Spleen (tissue), 11 donors: Measurements from ENCODE around the gene ABCC1. TPM values are rescaled to one million over a fixed set of nuclear protein-coding genes. Genes with fewer than 3 reads are reported as not detected.
A peak's percentile ranks its signal among the peaks of the same experiment; 100 is the strongest.

Source experiments
- DNase-seq: peaks from one replicate; pipeline ENCODE4 v3.0.0-alpha.2; 2020
- H3K27ac ChIP-seq, 8 donors: fragments of 200-600 bp; sonication (generic) in 7 of 8; 1 replicate in 4 of 8; 2 replicates in 4 of 8; pipeline versions ENCODE4 v1.5.0 to v1.8.0; 2016 to 2021; ENCODE audit warnings: inconsistent platforms in 4 of 8, mild to moderate bottlenecking in 4 of 8, moderate library complexity in 1 of 8
- H3K27me3 ChIP-seq, 7 donors: fragments of 200-600 bp; sonication (generic) in 6 of 7; replicated peaks in 1 of 7; 1 replicate in 4 of 7; 2 replicates in 3 of 7; pipeline versions ENCODE4 v1.5.0 to v1.8.0; 2016 to 2021; ENCODE audit warnings: inconsistent platforms in 3 of 7, mild to moderate bottlenecking in 1 of 7
- H3K36me3 ChIP-seq, 6 donors: fragments of 200-600 bp; sonication (generic) in 5 of 6; 1 replicate in 4 of 6; 2 replicates in 2 of 6; pipeline versions ENCODE4 v1.5.0 to v1.8.0; 2016 to 2021; ENCODE audit warnings: inconsistent platforms in 2 of 6
- H3K4me1 ChIP-seq, 6 donors: fragments of 200-600 bp; sonication (generic) in 5 of 6; 1 replicate in 3 of 6; 2 replicates in 3 of 6; pipeline versions ENCODE4 v1.5.0 to v1.8.0; 2016 to 2021; ENCODE audit warnings: inconsistent platforms in 3 of 6
- H3K4me3 ChIP-seq, 8 donors: fragments of 200-600 bp; sonication (generic) in 7 of 8; 1 replicate in 4 of 8; 2 replicates in 4 of 8; pipeline versions ENCODE4 v1.5.0 to v1.8.0; 2016 to 2021; ENCODE audit warnings: inconsistent platforms in 4 of 8, mild to moderate bottlenecking in 4 of 8, moderate library complexity in 2 of 8
- H3K9me3 ChIP-seq, 8 donors: fragments of 200-600 bp; sonication (generic) in 7 of 8; 1 replicate in 4 of 8; 2 replicates in 4 of 8; pipeline versions ENCODE4 v1.5.0 to v1.8.0; 2016 to 2021; ENCODE audit warnings: inconsistent platforms in 4 of 8
- POLR2A ChIP-seq, 3 donors: fragments of 450-650 bp; IDR thresholded peaks; one replicate each; pipeline ENCODE4 v1.5.1; 2017; ENCODE audit warnings: antibody characterized with exemption in 3 of 3, mild to moderate bottlenecking in 1 of 3
- POLR2AphosphoS5 ChIP-seq, 3 donors: sonication (generic); formaldehyde crosslinking; IDR thresholded peaks; one replicate each; pipeline ENCODE4 v1.5.1; 2017; ENCODE audit warnings: antibody characterized with exemption in 3 of 3
- WGBS, 5 donors: extraction: QIAGEN DNeasy Blood & Tissue Kit in 3 of 5; methylation state at CpG; one replicate each; pipeline versions ENCODE4 v1.1.5 to v1.1.7; 2013 to 2018; 5-methylcytosine and 5-hydroxymethylcytosine counted together
- intact Hi-C: fragments of 100-400 bp; cut with DNase I; formaldehyde crosslinking; loops from one replicate; pipeline ENCODE4 v1.15.0; 2023; ENCODE audit warnings: low total_unique reads
- polyA plus RNA-seq, 3 donors: library from polyadenylated mRNA; stranded (reverse); fragments of 200-250 nt; gene quantifications; one replicate each; pipeline ENCODE4 v1.2.1, GENCODE V29; 2013
- total RNA-seq, 7 donors: library from RNA; depleted of rRNA in 3 of 7; stranded (reverse); fragments of >200 nt in 3 of 7; fragmentation: NEBNext Ultra II Directional in 4 of 7; extraction: Animal tissue kit (Norgen Biotek cat#: 25700) in 4 of 7; gene quantifications; one replicate each; pipeline versions ENCODE4 v1.1.0 to v1.2.1, GENCODE V29; 2016 to 2021
- TF ChIP-seq, protein P1 (sequence below), 11 experiments: fragments of 200-600 bp in 7 of 11; fragments of 450-650 bp in 4 of 11; sonication (generic) in 4 of 11; IDR thresholded peaks in 8 of 11; conservative IDR thresholded peaks in 3 of 11; 1 replicate in 7 of 11; 2 replicates in 4 of 11; pipeline versions ENCODE4 v1.4.0 to v1.8.0; 2016 to 2021; ENCODE audit warnings: antibody characterized with exemption in 11 of 11, inconsistent platforms in 4 of 11, mild to moderate bottlenecking in 1 of 11
- donor health status: healthy with polysubstance abuse.
- donor health status: DM: no; HTN: no; CAD: no; lungs with moderate emphysema.
- donor health status: DM: no; HTN: no; CAD: no.
- donor health status: Bipolar disorder and iron deficiency.
- donor health status: healthy.
- donor health status: DM: no; HTN: no; CAD: no.
- donor health status: DM: yes; HTN: yes; CAD: no.

The ABCC1 gene
- total and polyA plus RNA-seq, 10 donors: 7.8 to 65.7 (median 52.5) TPM

DNA sequence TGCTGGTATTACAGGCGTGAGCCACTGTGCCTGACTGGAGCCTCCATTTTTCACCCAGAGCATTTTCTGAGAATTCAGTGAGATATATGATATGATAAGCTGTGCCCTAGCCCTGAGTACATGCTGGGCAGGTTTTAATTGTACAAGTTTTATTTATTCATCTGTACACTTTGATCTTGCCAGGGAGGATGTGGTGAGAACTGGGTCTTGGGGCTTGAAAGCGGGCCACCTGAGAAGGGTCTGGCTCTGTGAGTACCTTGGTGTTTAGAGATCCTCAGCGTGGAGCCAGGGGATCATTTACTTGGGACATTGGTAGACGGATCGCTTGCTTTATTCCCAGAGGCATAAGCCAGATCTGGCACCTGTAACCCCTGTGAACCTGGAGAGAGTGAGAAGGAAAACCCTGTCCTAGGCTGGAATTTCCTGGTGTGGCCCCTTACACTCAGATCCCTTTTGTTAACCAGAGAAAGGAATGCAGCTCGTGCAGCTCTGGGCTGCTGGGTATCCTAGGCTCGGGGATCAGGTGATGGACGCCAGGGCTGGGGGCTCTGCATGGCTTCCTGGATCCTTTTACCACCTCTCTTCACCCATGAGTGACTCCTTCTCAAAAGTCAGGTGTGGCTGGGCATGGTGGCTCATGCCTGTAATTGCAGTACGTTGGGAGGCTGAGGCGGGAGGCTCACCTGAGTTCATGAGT is 91.9 kb downstream of the ABCC1 start:
- Histone ChIP-seq H3K9me3 (no peaks in the 10 kb centered on the region), H3K4me3 (no peak overlapping the region), H3K27ac (peak overlapping the region in 4 of 8 donors; percentile 15 to 45 (median 29)), H3K36me3 (peaks cover 0 to 97% (median 57%) of the 10 kb centered on the region in 6 donors), H3K4me1 (peaks cover 0 to 39% (median 10%) of the 10 kb centered on the region in 6 donors), H3K27me3 (no peaks in the 10 kb centered on the region)
- WGBS, 5 donors: 91 to 95% (median 92%) methylated on average over 10 of the region's 10 CpGs
- no peak for DNase-seq
- intact Hi-C loops: no loop called here
- TF ChIP-seq, protein P1, sequence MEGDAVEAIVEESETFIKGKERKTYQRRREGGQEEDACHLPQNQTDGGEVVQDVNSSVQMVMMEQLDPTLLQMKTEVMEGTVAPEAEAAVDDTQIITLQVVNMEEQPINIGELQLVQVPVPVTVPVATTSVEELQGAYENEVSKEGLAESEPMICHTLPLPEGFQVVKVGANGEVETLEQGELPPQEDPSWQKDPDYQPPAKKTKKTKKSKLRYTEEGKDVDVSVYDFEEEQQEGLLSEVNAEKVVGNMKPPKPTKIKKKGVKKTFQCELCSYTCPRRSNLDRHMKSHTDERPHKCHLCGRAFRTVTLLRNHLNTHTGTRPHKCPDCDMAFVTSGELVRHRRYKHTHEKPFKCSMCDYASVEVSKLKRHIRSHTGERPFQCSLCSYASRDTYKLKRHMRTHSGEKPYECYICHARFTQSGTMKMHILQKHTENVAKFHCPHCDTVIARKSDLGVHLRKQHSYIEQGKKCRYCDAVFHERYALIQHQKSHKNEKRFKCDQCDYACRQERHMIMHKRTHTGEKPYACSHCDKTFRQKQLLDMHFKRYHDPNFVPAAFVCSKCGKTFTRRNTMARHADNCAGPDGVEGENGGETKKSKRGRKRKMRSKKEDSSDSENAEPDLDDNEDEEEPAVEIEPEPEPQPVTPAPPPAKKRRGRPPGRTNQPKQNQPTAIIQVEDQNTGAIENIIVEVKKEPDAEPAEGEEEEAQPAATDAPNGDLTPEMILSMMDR (IDR thresholded peaks at IDR 0.05 in 8 of 11, conservative IDR thresholded peaks at IDR 0.05 in 3 of 11): no peak
- TF ChIP-seq POLR2A (IDR thresholded peaks at IDR 0.05) (no peak), POLR2AphosphoS5 (IDR thresholded peaks at IDR 0.05) (no peak)

DNA sequence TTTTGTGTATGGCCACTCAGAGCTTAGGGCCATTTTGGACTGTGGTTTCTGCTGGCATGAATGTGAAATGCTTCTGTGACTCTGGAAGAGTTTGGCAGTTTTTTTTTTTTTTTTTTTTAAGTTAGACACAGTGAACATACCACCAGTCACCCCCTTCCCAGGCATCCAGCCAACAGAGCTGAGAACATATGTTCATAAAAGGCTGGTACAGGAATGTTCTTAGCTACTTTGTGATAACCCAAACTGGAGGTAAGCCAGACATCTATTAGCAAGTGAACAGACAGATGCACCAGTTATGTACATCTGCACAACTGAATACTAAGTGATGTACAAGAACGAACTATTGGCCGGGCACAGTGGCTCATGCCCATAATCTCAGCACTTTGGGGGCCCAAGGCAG is 92.7 kb downstream of the ABCC1 start:
- peaks cover 2 to 97% (median 57%) of the 10 kb centered on the region in 6 donors for H3K36me3 ChIP-seq
- DNase-seq: no peak
- TF ChIP-seq POLR2AphosphoS5 (IDR thresholded peaks at IDR 0.05) (no peak), POLR2A (IDR thresholded peaks at IDR 0.05) (no peak)
- TF ChIP-seq, protein P1 (IDR thresholded peaks at IDR 0.05 in 8 of 11, conservative IDR thresholded peaks at IDR 0.05 in 3 of 11): no peak
- H3K9me3 ChIP-seq: no peaks in the 10 kb centered on the region
- H3K27ac ChIP-seq: peak overlapping the region in 1 of 8 donors; percentile 45
- H3K4me1 ChIP-seq: peaks cover 0 to 39% (median 10%) of the 10 kb centered on the region in 6 donors
- no peak overlapping the region for H3K4me3 ChIP-seq
- WGBS, 5 donors: 86 to 100% (median 86%) methylated on average over 2 of the region's 2 CpGs
- intact Hi-C loops: no loop called here
- H3K27me3 ChIP-seq: no peaks in the 10 kb centered on the region

DNA sequence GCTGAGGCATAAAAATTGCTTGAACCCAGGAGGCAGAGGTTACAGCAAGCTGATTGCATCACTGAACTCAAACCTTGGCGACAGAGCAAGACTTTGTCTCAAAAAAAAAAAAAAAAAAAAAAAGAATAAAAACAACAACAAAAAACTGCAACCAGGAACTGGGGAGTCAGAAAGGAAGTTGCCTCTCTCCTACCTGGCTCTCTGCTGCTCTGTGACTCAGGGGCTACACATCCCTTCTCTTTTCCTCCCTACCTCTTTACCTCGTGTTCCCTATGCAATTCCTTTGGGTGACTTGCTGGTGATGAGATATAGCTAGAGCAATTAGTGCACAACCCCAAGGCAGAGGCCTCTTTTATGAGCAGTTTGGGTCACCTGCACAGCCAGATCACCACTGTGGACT is 95.9 kb downstream of the ABCC1 start:
- Histone ChIP-seq H3K36me3 (peaks cover 2 to 98% (median 69%) of the 10 kb centered on the region in 6 donors), H3K27ac (peak overlapping the region in 1 of 8 donors; percentile 35), H3K4me1 (peaks cover 0 to 29% (median 6%) of the 10 kb centered on the region in 6 donors), H3K27me3 (no peaks in the 10 kb centered on the region), H3K4me3 (no peak overlapping the region), H3K9me3 (no peaks in the 10 kb centered on the region)
- intact Hi-C loops: no loop called here
- 36 to 69% (median 58%) methylated on average over 2 of the region's 2 CpGs for WGBS, 5 donors
- TF ChIP-seq, protein P1 (IDR thresholded peaks at IDR 0.05 in 8 of 11, conservative IDR thresholded peaks at IDR 0.05 in 3 of 11): no peak
- TF ChIP-seq POLR2A (IDR thresholded peaks at IDR 0.05) (no peak), POLR2AphosphoS5 (IDR thresholded peaks at IDR 0.05) (no peak)
- DNase-seq: no peak

DNA sequence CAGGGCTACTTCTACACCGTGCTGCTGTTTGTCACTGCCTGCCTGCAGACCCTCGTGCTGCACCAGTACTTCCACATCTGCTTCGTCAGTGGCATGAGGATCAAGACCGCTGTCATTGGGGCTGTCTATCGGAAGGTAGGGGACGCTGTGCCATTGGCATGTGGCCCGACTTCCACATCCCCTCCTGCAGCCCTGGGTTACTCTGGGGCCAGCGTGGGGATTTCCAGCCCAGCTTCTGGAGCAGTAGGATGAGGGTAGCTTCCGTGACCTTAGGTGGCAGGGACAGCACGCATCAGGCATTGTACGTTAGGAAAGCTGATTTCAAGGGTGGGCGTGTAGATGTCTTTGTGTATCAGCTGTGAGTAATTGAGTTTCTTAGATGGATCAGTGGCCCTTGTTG is 96.5 kb downstream of the ABCC1 start:
- H3K27ac ChIP-seq: peak overlapping the region in 1 of 8 donors; percentile 35
- TF ChIP-seq POLR2AphosphoS5 (IDR thresholded peaks at IDR 0.05): no peak
- TF ChIP-seq, protein P1 (IDR thresholded peaks at IDR 0.05 in 8 of 11, conservative IDR thresholded peaks at IDR 0.05 in 3 of 11): peak in 4 of 11 experiments; percentile 22 to 42 (median 32)
- no peak for TF ChIP-seq POLR2A (IDR thresholded peaks at IDR 0.05)
- intact Hi-C loops: no loop called here

More for the DNA sequence above, 96.5 kb downstream of the ABCC1 start:
- no peak overlapping the region for H3K4me3 ChIP-seq
- 49 to 93% (median 85%) methylated on average over 8 to 12 of the region's 12 CpGs for WGBS, 5 donors
- DNase-seq: no peak
- H3K27me3 ChIP-seq: no peaks in the 10 kb centered on the region
- peaks cover 0 to 24% (median 6%) of the 10 kb centered on the region in 6 donors for H3K4me1 ChIP-seq
- H3K36me3 ChIP-seq: peaks cover 2 to 98% (median 69%) of the 10 kb centered on the region in 6 donors
- no peaks in the 10 kb centered on the region for H3K9me3 ChIP-seq
